Measurements from ENCODE around the gene RBM20. TPM values are rescaled to one million over a fixed set of nuclear protein-coding genes. Genes with fewer than 3 reads are reported as not detected.

RBM20 gene
- total and polyA plus RNA-seq, 10 of the 15 experiments (the other 5 are each of a cell fraction or from before 2014, with no cell fraction given), result 0.04 to 0.26 (median 0.15) TPM

GRCh38 chr10:110873951-110874350 lies 229.8 kb downstream of the RBM20 start:
- RAD21 ChIA-PET (ENCODE audit: unreplicated experiment), result interaction anchor here (0.6 to 2.3 kb wide), 9 partner anchors 9 to 99 kb away, joined by 3 to 28 read pairs (median 6); partner anchors contain the start of gene BBIP1

More at GRCh38 chr10:110873951-110874350, 229.8 kb downstream of the RBM20 start:
- H3K27ac ChIP-seq (ENCODE audit: control insufficient read depth, insufficient read depth), result peak overlapping the region; percentile 99
- SMC1A ChIA-PET (ENCODE audit: uncharacterized antibody, unreplicated experiment), result interaction anchor here (1.3 to 2.3 kb wide), 7 partner anchors 8 to 71 kb away, joined by 4 to 19 read pairs (median 8); no protein-coding TSS in a partner anchor
- peaks cover 93% of the 10 kb centered on the region for H3K79me2 ChIP-seq (ENCODE audit: control insufficient read depth, insufficient read depth, low read length)
- intact Hi-C loops (cut with micrococcal nuclease; ENCODE audit: unreplicated experiment), result loop anchor here (2.0 to 10.0 kb wide), 4 partner anchors 71 to 369 kb away; no protein-coding TSS in a partner anchor
- POLR2A ChIA-PET, result interaction anchor here (1.1 to 2.3 kb wide), 2 partner anchors 14 to 17 kb away, joined by 6 to 17 read pairs; no protein-coding TSS in a partner anchor
- FAIRE-seq, result no peak
- in situ Hi-C loops (cut with MboI), result no loop called here
- CTCF ChIA-PET, result interaction anchor here (1.0 to 2.3 kb wide), 5 partner anchors 9 to 70 kb away, joined by 3 to 27 read pairs (median 6); no protein-coding TSS in a partner anchor
- peak overlapping the region; percentile 72 for H3K4me3 ChIP-seq
- DNase-seq (ENCODE audit: low read depth, low spot score), result no peak
- 34% methylated on average over 2 of the region's 2 CpGs for WGBS (ENCODE audit: insufficient coverage, insufficient replicate concordance, low lambda C conversion rate, missing lambda C conversion rate)
- H4K20me1 ChIP-seq (ENCODE audit: control insufficient read depth, insufficient read depth), result no peaks in the 10 kb centered on the region
- ATAC-seq, result no peak
- no peak overlapping the region for H2AFZ ChIP-seq (ENCODE audit: control insufficient read depth, low read depth, low read length)
- no peaks in the 10 kb centered on the region for H3K27me3 ChIP-seq (replicated peaks in 1 of 2; ENCODE audit: control insufficient read depth in 2 of 2, insufficient read depth in 2 of 2, low read length in 1 of 2)
- no peak for TF ChIP-seq BHLHE40 (IDR thresholded peaks at IDR 0.05; ENCODE audit: borderline replicate concordance in 1 of 2, low read depth in 2 of 2, low read length in 1 of 2)
- TF ChIP-seq IRF3 (IDR thresholded peaks at IDR 0.05), result no peak
- TF ChIP-seq RAD21 (IDR thresholded peaks at IDR 0.05; ENCODE audit: insufficient read depth, low read depth, low read length), result no peak
- no peak for TF ChIP-seq CREM (IDR thresholded peaks at IDR 0.05; ENCODE audit: low read depth)
- TF ChIP-seq BACH1 (IDR thresholded peaks at IDR 0.05; ENCODE audit: borderline replicate concordance), result no peak
- no peak for TF ChIP-seq CHD1 (IDR thresholded peaks at IDR 0.05; ENCODE audit: low read depth, low read length)
- no peak for TF ChIP-seq RFX5 (IDR thresholded peaks at IDR 0.05; ENCODE audit: low read depth, low read length)
- TF ChIP-seq BCL3 (IDR thresholded peaks at IDR 0.05; ENCODE audit: borderline replicate concordance, insufficient read depth, low read depth, low read length, poor library complexity, severe bottlenecking), result no peak
- TF ChIP-seq POLR2AphosphoS5 (IDR thresholded peaks at IDR 0.05; ENCODE audit: low read length), result no peak
- no peak for TF ChIP-seq CHD2 (IDR thresholded peaks at IDR 0.05; ENCODE audit: borderline replicate concordance, low read depth, low read length)
- TF ChIP-seq DPF2 (IDR thresholded peaks at IDR 0.05), result no peak
- TF ChIP-seq RAD51 (IDR thresholded peaks at IDR 0.05), result no peak
- TF ChIP-seq TCF12 (IDR thresholded peaks at IDR 0.05; ENCODE audit: low read depth, low read length), result no peak
- no peak for TF ChIP-seq SPI1 (IDR thresholded peaks at IDR 0.05; ENCODE audit: borderline replicate concordance, insufficient read depth, low read depth, low read length)
- no peak for TF ChIP-seq SMC3 (IDR thresholded peaks at IDR 0.05; ENCODE audit: borderline replicate concordance, low read length)
- no peak for TF ChIP-seq SP1 (IDR thresholded peaks at IDR 0.05; ENCODE audit: low read depth, low read length)
- H3K9ac ChIP-seq (ENCODE audit: control insufficient read depth, insufficient read depth, low read length), result peak overlapping the region; percentile 94
- peaks cover 23% of the 10 kb centered on the region for H3K4me1 ChIP-seq (ENCODE audit: control insufficient read depth, insufficient read depth, low read length)
- no peaks in the 10 kb centered on the region for H3K9me3 ChIP-seq (replicated peaks; ENCODE audit: control insufficient read depth, insufficient read depth, low read length)
- no TSS peak for BruUV-seq (replicated peaks)
- peak overlapping the region; percentile 56 for H3K4me2 ChIP-seq (ENCODE audit: control insufficient read depth, insufficient read depth)
- no peaks in the 10 kb centered on the region; a peak in 2 of 4 replicates for H3K36me3 ChIP-seq (ENCODE audit: control insufficient read depth in 2 of 2, insufficient read depth in 2 of 2, low read length in 1 of 2)

All from GM12878 (cell line).